Epithelial cell of proximal tubule (primary cell): ENCODE results near the gene DDX6. TPM values are rescaled to one million over a fixed set of nuclear protein-coding genes. Genes with fewer than 3 reads are reported as not detected.
"Not testable (repeated sequence)": the region's sequence is repeated elsewhere in the genome, so short reads cannot be mapped to it uniquely, and the experiment has no call there.

Experiments used
- DNase-seq: peaks from one replicate; pipeline ENCODE4 v3.0.0-alpha.2; 2011; ENCODE audit warnings: low read depth
- H3K4me3 ChIP-seq: 2 replicates; pipeline ENCODE4 v1.5.1; 2011; ENCODE audit warnings: low read depth, mild to moderate bottlenecking, low read length
- total RNA-seq: library from RNA; depleted of rRNA; stranded (reverse); fragments of >200 nt; gene quantifications from 2 replicates; pipeline ENCODE4 v1.2.3, GENCODE V29; 2015
- TF ChIP-seq, protein P1 (sequence below): conservative IDR thresholded peaks from 2 replicates; pipeline ENCODE4 v1.5.1; 2012; ENCODE audit warnings: low read depth, mild to moderate bottlenecking, low read length

The DDX6 gene
- total RNA-seq, 1 donor from 2014 or later = 32.6 TPM

DNA sequence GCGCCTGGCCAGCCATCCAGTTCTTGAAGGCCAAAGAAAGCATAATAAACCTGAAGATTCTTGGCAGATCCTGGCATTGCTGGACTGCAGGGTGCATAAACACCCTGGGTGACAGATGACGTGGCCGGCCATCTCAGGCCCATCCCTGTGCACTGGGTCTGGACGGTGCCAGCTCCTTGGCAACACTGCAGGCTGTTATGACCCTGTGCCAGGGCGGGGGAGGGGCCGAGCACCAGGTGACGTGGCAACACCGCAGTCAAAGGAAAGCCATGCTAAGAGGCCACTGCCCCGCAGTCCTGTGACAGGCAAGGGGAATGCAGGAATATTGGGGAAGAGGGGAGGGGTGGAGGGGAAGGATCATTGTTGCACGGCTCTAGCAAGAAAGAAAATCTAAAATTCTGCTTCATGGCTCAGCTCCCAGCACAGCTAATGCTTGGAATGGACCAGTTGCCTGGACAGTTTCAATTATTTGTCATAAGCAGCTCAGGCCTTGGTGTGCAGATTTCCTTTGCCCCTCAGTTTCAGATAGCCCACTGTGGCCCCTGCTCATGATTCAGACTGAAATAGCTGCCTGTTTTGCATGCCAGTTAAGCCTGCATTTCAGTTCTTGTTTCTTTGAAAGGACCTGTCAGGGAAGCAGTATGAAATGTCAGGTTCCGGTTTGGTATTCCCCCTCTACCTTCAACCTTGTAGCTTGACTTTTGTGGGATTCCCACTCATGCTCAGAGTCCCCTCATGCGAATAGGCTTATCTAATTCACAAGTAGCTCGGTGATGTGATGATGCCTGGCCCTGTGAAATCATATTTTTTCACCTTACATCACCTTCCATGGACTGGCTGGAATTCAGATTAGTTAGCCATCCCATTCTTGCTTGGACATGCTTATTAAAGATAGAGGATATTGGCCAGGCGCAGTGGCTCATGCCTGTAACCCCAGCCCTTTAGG, 29.7 kb upstream of the DDX6 start:
- no peak overlapping the region for H3K4me3 ChIP-seq
- TF ChIP-seq, protein P1, sequence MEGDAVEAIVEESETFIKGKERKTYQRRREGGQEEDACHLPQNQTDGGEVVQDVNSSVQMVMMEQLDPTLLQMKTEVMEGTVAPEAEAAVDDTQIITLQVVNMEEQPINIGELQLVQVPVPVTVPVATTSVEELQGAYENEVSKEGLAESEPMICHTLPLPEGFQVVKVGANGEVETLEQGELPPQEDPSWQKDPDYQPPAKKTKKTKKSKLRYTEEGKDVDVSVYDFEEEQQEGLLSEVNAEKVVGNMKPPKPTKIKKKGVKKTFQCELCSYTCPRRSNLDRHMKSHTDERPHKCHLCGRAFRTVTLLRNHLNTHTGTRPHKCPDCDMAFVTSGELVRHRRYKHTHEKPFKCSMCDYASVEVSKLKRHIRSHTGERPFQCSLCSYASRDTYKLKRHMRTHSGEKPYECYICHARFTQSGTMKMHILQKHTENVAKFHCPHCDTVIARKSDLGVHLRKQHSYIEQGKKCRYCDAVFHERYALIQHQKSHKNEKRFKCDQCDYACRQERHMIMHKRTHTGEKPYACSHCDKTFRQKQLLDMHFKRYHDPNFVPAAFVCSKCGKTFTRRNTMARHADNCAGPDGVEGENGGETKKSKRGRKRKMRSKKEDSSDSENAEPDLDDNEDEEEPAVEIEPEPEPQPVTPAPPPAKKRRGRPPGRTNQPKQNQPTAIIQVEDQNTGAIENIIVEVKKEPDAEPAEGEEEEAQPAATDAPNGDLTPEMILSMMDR = no peak
- peak; percentile 55 for DNase-seq

DNA sequence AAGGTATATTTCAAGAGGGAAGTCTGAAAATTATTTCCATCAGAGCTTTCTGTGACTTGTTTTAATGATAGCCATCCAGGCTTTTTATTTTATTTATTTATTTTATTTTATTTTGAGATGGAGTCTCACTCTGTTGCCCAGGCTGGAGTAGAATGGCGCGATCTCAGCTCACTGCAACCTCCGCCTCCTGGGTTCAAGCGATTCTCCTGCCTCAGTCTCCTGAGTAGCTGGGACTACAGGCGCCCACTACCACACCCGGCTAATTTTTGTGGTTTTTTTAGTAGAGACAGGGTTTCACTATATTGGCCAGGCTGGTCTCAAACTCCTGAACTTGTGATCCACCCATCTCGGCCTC, 29.0 kb upstream of the DDX6 start:
- H3K4me3 ChIP-seq, DNase-seq: not testable (repeated sequence)

DNA sequence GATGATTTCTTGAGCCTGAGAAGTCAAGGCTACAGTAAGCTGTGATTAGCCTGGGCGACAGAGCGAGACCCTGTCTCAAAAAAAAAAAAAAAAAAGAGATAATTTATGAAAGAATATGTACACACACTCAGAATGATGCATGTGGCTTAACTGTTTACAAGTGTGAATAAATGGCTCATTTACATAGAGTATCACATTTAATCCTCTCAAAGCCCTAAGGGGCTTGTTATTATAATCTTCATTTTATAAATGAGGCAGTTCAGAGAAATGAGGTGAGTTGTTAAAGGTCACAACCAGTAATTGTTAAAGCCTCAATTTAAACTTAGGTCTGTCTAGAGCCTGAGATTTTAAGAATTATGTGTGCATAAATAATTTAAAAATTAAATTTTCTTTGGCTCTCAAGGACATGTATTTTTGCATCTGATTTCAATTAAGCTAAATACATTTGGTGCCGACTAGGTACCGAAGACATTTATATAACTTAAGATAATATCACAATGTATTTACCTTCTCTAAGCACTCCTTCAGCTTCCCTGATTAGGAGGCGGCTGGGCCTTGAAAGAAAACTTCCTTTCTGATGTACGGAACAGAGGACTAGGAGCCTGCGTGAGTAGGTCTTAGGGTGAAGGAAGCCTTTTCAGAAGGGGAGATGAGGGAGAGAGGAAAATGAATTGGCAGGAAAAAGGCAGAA, 28.5 kb upstream of the DDX6 start:
- TF ChIP-seq, protein P1 = no peak
- no peak overlapping the region for H3K4me3 ChIP-seq
- DNase-seq = no peak

DNA sequence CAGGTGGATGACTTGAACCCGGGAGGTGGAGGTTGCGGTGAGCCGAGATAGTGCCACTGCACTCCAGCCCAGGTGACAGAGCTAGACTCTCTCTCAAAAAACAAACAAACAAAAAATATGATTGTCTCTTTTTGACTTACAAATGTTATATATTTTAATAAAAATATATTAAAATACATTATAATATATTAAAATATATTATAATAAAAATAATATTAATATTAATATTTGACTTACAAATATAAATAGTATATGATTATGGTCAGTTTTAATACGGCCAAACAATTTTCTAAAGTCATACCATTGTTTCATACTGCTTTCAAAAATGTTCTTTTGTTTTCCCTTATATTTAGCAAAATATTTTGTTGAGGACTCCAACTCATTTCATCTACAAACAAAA, 27.2 kb upstream of the DDX6 start:
- TF ChIP-seq, protein P1 = no peak
- DNase-seq = no peak
- H3K4me3 ChIP-seq = no peak overlapping the region

DNA sequence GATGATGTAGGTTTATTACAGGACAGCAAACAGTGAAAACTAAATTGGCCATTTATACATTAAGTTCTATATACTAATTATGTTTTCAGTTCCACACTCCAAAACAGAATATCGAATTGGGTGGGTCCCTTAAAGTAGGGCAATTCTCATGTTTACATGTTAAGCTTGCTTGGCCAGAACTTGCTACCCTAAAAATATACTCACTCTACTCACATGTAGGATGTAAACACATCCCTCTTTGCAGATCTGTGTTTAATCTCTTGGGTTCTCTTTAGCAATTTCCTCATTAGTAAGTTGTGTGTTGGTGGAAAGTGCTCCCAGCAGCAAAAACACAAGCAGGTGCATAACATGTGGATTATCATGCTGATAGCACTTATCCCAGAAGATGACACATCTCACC, 22.6 kb upstream of the DDX6 start:
- no peak overlapping the region for H3K4me3 ChIP-seq

DNA sequence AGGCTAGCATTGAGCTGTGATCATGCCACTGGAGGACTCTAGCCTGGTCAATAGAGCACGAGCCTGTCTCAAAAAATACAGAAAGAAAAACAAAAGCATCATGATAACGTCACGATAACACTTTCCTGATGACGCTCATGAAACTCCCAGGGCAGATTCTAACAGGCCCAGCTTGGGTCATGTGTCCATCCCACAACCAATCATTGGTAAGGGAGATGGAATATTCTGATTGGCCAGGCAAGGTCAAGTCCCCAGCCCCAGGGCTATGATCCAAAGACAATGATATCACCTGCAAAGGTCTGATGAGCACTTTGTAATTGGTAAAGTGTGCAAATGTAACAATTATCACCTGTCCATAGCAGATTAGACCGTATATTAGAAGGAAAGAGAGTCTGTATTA, 21.5 kb upstream of the DDX6 start:
- TF ChIP-seq, protein P1 = no peak
- DNase-seq = no peak
- no peak overlapping the region for H3K4me3 ChIP-seq

More for the DNA sequence above, 22.6 kb upstream of the DDX6 start:
- TF ChIP-seq, protein P1 = no peak
- no peak for DNase-seq
